NCI-H524 (cell line): ENCODE data around the gene LRRC52.
A peak's percentile ranks its signal among the peaks of the same experiment; 100 is the strongest.

Experiments
- DNase-seq, 2 experiments: peaks; one replicate each; lab custom pipeline; 2025; lab: John Stamatoyannopoulos, UW

Gene LRRC52

DNA sequence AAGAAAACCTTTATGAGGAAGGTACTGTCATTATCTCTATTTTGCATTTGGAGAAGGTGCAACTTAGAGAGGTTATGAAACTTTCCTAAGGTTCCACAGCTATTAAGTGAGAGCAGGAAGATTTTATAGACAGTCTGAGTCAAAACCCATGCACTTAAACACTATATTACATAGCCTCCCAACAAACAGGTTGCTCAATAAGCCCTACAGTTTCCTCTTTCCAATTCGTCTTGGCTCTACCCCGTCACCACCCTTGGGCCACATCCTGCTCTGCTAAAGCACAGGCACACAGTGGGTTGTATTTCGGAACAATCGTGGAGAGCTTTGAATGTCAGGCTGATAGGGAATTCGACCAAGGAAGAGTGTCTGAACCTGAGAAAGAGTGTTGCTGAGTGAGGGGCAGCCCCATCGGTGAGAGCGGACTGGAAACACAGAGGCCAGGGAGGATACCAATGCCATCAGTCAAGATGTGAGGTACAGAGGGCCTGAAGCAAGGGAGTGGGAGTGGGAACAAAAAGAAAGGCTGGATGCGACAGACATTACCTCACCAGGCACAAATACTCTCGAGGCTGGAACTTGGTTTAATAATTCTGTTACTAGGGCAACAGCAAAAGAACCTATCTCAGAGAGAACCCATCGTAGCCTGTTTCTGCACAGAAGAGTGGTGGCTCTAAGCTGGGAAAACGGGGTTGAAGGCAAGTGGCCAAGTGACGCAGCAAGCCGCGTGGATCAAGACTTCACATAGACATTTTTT lies 6.3 kb upstream of the LRRC52 start:
- DNase-seq: no peak

DNA sequence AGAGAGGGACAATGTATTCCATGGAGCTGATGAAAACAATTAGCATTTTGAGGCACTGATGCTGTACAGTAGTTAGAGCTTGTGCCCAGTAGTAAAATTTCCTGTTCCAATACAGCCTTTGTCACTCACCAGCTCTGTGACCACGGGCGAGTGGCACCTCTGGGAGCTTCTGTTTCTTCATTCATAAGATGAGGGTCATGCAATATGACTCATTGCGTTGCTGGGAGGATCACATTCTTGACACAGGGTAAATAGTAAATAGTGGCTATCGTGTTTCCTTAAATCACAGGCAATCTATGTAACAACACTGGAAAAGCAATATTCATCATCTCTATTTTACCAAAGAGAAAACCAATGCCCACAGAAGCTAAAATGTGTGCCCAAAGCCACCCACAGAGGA lies 4.5 kb upstream of the LRRC52 start:
- DNase-seq: no peak

DNA sequence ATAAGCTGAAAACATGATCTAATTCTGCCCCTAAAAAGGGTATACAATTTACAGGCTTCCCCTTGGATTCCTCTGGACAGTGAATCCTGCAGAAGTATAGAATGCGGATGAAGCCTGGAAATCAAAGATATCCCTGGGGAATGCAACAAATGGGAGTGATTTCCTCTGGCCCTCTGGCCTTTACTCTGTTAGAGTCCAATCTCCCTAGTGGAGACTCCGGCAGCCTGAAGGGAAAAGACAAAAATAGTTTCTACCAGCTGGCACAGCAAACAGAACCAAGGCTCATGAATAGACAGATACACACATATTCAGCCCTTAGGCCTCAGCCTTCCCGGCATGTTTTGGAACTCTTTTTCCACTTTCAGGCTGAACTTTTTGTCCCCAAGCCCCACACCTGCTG lies 3.9 kb upstream of the LRRC52 start:
- DNase-seq: no peak

DNA sequence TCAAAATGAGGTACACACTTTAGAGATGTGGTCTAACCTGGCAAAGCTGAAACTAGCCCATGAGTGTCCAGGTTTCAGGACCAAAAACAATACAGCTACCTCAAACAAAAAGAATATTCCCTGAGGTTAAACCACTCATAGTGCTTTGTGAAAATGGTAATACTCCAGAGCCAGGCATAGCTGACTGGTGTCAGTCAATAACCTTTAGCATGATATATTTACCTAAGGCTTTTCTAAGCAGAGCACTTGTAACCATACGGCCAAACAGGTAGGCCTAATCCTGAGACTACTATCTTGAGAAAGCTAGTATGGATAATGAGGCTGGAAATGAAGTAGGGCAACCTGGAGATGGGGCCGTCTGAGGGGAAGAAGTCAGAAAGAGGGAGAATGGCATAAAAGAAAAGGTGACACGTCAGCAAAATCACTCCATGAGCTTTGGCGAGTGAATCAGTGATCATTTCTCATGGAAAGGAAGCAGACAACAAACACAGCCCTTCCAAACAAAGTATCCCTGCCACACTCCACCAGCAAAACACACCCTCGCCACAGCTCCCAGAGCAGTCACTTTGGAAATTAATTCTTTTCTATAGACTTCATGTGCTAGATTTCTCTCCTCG lies 1.7 kb upstream of the LRRC52 start:
- no peak for DNase-seq

DNA sequence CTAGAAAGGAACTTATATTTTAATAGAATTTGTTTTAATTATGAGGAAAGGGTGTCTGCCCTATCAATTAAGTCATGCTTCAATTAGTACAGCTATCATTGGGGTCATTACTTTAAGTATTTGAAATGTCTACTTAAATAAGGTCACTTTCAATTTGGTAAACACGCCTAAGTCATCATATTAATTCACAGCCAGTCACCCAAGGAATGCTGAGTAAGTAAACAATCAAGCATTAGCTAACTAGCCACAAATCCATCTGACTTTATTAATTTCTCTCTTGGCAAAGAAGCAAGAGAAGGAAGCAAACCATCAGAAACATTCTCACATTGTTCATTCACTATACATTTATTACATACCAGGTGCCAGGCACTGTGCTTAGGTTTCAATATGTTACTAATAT lies 1.2 kb upstream of the LRRC52 start:
- DNase-seq: no peak

DNA sequence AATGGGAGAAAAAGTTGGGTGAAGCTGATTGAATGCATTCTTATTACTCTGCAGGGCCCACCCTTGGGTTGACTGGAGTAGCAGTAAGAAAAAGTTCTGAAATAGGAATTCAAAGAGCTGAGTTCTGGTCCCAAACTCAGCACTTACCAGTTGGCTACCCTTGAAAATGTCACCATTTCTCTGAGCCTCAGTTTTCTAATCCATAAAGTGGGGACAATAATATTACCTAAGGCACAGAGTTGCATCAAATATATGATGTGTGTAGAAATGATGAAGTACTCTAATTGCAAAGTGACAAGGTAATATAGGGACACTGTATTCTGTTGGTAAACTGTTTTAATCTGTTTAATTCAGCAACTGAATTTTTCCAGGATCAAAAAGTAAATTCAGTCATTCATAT lies 1.2 kb downstream of the LRRC52 start:
- no peak for DNase-seq

DNA sequence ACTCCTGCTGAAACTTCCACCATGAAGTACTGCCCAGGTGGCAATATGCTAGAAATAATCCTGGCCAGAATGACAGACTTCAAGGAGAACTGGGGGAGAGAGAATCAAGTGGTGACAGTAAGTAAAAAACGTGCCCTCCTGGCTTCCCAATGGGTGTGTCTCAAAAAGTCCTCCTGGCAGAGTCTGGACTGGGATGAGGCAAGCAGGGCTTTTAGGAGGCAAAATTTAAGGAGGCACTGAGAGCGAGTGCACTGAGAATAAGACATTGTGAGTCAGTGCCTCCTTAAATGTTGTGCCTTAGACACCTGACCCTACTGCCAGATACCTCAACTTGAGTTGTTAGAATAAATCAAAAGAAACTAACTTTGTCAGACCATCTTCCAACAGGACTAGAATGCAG lies 2.2 kb downstream of the LRRC52 start:
- no peak for DNase-seq

DNA sequence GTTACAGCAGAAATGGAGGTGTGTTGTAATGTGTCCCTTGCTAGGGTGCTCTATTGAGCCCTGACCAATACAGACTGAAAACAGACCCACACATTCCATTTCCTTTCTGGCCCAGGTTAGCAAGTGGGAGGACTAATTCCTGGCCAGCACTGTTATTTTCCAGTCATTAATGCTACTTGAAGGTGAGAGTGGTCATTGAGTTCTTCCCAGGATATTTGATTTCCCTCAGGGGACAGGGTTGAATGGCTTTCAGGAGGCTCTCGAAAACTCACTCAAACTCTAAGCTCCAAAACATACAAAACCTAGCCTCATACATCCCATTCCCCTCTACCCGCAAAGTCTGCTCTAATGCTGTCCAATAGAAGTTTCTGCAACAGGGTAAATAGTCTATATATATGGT lies 6.2 kb downstream of the LRRC52 start:
- DNase-seq: peak; percentile 76 to 78

DNA sequence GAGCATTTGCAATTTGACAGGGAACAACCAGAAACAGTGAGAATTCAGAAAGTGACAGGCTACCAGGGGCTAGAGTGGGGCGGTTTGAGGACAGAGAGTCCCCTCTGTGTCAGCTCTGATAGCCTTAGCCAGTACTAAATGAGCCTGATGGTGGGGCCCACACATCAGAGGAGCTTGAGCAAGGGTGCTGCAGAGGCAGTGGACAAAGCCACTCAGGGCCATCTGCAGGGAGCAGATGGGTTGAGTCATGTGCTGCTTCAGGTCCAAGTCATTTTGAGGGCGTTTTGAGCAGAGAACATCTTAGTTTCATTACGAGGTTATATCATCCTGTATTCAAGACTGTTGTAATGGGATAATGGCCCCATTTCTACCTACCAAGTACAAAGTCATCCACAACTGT lies 7.7 kb downstream of the LRRC52 start:
- DNase-seq: peak; percentile 17 to 70

DNA sequence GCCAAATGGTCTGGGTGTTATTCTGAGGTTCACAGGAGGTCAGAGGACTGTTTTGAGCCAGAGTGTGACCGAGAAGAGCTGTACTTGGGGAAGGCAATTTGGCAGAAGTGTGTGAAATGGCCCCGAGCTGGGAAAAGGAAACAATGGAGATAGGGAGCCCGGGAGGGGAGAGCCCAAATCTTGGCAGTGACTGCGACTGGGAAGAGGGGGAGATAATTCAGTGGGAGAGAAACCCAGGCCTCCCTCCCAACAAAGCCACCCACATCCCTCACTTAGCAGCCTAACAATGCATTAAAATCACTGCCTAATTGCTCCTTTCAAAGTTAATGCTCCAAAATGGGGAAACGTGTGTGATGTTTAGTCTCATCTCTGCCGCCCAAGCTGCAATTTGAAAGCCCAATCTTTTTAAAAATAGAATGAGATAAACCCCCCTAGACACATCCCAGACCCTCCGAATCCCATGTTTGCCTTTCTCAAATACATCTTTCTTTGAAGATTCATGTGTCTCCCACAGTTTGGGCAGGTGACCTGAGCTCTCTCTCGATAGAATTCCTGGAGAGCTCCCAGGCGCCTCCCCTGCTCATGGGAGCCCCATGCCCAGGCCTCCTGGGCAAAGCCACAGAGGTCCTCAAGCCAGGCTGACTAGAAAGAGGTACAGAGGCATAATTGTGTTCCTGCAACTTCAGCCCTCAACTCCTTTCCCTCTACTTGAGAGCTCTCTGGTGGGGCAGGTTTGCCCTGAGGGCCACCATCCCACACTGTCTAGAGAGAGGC lies 17.3 kb downstream of the LRRC52 start:
- no peak for DNase-seq

DNA sequence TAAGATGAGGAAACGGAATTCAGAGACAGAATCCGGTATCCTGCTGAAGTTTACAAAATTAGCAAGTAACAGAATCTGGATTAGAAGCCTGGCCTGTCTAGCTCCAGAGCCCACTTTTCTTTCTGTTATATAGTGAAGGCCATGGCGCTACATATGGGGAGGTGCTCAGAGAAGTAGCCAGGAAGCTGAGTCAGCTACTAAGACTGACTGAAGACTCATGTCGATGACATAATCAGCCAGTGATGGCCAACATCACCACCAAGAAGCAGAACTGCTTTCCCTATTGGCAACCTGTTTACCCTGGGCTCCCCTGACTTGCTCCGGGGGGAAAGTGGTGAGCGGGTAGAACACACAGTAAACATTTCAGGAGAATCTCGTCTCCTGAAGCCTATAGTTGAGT lies 18.8 kb downstream of the LRRC52 start:
- no peak for DNase-seq

DNA sequence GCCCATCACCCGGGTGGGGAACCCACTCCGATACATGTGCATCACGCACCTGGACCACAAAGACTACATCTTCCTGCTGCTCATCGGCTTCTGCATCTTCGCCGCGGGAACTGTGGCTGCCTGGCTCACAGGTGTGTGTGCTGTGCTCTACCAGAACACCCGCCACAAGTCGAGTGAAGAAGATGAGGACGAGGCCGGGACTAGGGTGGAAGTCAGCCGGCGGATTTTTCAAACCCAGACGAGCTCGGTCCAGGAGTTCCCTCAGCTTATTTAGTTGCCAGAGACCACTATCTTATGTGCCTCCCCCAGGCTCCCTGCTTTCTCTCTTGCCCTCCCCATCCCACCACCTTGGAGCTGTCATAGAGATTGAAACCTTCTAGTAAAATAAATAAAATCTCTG lies 19.8 kb downstream of the LRRC52 start:
- no peak for DNase-seq

DNA sequence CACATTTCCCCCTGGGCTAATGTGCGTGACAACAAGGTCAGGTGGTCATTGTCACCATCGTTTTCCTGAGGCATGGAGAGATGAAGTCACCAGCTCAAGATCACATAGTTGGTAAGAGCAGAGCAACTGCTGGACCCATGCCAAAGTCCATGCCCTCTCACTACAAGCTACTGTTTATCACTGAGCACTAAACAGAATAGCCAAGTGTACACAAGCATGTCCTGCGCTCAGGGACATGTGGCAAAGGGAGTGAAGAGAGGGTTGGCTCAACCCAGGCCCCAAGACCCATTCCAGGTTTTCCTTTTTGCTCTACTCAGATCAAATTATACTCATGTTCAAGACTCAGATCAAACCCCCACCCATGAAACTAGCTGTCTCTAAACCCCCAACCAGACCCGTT lies 20.8 kb downstream of the LRRC52 start:
- DNase-seq: no peak

DNA sequence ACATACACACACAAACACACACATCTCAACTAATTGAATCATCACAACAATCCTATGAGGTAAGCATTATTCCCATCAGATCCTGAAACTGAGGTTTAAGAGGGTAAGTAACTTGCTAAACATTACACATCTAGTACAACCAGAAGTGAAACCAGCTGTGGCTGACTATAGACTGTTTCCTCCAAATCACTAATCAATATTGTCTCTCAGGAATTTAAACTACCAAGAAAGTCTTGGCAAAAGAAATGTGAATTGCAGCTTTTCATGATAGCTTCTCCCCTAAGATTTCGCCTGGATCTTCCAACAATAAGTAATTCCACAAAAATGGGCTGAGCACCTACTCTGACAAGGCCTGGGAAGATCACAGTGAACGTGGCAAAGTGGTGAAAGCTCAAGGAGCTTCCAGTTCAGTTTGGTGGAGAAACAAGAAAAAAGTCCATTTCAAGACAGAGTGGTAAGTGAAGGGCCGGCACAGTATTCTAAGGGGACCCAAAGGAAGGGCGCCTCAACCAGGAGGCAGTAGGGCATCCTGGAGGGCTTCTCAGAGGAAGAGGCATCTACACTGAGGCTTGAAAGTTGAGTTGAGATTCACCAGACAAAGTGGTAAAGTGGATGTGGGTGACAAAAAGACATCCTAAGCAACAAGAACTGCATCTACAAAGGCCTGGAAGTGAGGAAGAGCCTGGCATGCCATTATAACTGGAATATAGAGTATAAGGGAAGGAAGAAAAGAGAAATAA lies 22.1 kb downstream of the LRRC52 start:
- no peak for DNase-seq

DNA sequence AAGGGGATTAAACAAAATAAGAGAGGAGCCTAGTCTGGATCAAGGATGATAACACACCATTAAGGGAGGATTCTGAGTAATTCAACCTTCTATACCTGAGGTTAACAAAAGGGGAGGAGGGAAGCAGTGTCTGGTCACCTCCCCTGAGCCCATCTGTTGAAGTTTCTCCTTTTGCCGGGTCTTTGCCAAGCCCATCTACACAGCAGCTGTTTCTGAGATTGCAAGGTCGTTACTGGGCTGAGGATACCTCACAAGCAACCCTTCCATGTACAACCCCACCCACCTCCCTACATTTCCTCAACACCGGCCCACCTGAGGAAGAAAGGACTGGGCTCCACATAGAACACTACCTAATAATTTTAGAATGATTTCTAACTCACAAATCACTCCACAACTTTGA lies 26.3 kb downstream of the LRRC52 start:
- DNase-seq: peak; percentile 86 to 93

DNA sequence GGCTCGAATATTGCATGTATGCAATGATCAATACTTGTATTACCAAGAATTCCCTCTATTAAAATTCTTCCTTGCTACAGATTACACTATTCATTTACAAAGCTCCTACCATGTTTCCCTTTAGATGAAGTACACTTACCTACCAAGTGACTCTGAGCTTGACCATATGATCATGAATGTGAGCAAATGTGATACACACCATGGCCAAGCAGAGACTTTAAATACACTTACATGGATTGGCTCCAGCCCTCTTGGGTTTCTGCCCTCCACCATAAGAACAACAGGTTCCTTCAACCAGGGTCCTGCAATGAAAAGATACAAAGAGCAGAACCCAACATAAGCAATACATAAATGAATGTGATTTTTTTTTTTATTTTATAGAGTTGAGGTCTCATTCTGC lies 30.0 kb downstream of the LRRC52 start:
- DNase-seq: no peak

DNA sequence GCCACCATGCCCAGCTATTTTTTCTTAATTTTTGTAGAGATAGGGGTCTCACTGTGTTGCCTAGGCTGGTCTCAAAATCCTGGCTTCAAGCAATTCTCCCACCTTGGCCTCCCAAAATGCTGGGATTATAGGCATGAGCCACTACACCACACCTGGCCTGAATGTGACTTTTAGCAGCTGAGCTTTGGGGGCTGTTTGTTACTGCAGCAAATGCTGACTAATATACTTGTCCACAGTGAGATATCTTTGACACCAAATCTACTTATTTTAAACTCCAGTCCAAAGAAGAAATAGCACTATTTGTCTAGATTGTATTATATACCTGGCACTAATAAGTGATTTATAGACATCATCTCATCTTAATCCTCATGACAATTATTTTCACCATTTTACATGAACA lies 30.5 kb downstream of the LRRC52 start:
- no peak for DNase-seq

DNA sequence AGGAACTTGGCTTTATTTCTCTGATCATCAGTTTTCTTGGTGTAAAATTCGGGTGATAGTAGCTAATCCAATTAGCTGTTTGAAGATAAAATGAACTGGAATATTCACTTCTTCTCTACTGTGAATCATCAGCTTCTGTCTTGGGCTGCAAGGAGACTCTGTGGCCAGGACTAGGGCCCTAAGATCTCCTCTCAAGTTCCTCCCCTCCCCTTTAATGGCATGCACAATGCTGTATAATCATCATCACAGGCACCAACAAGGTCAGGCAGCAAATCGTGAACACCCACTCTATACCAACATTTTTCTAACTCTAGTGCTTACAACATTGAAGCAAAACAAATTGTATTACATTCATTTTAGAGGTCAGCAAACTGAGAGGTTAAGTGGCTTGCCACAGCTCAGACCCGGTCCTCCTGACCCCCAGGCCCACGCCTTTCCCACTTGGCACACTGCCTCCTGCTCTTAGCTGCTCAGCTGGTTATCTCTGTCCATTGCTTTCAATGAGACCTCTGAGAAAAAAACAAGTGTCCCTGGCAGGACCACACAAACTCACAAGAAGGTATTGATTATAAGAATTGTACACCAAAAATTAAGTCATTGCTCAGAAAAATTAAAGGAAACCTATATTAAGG lies 31.8 kb downstream of the LRRC52 start:
- DNase-seq: no peak

DNA sequence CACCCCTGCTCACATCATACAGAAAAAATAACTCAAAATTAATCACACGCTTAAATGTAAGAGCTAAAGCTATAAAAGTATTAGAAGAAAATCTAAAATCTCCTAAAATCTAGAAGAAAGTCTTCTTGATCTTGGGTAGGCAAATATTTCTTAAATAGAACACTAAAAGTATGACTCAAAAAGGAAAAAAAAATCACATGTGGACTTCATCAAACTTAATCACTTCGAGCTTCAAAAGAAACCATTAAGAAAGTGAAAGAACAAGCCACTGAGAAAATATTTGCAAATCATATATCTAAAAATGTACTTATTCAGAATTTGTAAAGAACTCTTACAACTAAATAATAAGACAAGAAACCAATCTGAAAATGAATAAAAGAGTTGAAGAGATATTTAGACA lies 32.7 kb downstream of the LRRC52 start:
- no peak for DNase-seq

DNA sequence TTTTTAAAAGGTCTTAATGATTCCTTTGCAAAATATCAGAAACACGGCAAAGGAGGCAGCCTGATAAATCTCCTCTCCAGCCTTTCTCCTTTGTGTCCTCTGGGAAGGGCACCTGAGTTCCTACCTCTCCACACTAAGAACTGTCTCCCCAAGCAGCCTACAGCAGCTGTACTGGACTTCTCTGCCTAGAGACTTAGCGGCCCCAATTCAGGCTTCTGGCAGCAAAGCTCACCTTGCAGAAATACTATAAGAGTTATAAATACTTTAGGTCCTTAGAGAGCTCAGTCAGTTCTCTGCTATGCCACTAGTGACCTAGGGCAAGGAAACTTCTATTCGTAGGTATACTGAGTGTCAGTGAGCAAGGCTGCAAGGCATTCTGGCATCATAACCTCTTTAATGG lies 33.9 kb downstream of the LRRC52 start:
- peak in 1 of 2 experiments; percentile 9 for DNase-seq

DNA sequence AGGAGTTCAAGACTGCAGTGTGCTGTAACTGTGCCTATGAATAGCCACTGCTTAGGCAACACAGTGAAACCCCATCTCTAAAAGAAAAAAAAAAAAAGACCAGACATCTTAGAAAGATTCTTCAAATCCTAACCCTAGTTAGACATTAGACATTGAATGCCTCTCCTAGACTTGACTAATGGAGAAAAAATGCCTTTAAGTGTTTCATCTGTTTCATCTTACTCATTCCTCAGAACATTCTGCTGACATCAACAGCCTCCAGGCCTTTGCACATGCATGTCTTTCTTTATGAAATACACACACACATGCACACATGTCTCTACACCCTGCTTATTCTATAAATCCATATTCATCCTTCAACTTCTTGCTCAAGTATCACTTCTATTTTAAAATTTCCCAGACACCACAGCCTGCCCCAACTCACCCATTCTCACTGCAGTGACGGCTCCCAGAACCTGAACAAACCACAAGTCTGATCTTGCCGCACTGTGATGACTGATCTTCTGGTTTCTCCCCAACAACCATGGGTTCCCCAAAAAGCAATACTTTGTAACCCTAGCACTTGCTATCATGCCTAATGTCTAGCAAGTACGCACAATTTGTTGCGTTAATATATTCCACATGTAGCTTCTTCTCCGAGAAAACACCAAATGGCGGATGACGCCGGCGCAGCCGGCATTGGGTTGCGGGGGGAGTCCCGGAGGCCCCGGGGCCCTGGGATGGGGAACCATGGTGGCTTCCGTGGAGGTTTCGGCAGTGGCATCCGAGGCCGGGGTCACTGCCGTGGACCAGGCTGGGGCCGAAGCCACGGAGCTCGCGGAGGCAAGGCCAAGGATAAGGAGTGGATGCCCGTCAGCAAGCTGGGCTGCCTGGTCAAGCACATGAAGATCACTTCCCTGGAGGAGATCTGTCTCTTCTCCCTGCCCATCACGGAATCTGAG lies 37.4 kb downstream of the LRRC52 start:
- no peak for DNase-seq
